NCI-H2227 treated with DMSO at 0.1 percent for 48 hours (cell line): Measurements from ENCODE around the gene SLC29A2.
"Not testable (repeated sequence)": the region's sequence is repeated elsewhere in the genome, so short reads cannot be mapped to it uniquely, and the experiment has no call there.

Experiments
- DNase-seq: peaks from one replicate; lab custom pipeline; 2025; lab: John Stamatoyannopoulos, UW

Gene SLC29A2

DNA sequence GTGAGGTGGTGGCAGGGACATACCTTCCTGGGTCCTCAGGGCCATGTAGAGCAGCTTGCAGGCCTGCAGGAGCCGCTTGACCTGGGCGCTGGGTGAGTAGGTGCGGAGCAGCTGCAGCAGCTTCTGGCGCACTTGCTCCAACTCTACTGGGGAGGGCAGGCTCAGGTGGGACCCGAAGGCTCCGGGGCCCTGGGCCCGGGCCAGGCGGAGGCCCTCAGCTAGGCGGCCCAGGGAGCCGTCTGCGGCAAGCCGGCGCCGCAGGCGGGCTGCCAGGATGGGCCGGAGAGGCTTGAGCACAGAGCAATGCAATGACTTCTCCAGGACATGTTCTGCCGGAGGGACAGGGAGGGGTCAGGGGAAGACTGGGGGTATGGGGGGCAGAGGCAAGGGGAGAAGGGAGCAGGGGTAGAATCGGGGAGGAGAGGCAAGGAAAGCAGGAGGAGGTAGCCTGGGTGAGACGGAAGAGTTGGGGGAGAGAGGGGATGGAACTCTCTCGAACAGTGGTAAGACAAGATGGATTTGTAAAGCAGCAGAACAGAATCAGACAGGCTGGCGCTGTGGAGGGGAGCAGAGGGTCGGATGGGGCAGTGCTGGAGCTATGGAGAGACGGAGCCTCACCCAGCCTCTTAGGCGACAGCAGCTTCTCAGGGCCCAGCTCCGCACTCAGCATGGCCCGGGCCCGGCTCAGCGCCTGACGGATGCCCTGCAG is 37.5 kb downstream of the SLC29A2 start:
- DNase-seq, result no peak

DNA sequence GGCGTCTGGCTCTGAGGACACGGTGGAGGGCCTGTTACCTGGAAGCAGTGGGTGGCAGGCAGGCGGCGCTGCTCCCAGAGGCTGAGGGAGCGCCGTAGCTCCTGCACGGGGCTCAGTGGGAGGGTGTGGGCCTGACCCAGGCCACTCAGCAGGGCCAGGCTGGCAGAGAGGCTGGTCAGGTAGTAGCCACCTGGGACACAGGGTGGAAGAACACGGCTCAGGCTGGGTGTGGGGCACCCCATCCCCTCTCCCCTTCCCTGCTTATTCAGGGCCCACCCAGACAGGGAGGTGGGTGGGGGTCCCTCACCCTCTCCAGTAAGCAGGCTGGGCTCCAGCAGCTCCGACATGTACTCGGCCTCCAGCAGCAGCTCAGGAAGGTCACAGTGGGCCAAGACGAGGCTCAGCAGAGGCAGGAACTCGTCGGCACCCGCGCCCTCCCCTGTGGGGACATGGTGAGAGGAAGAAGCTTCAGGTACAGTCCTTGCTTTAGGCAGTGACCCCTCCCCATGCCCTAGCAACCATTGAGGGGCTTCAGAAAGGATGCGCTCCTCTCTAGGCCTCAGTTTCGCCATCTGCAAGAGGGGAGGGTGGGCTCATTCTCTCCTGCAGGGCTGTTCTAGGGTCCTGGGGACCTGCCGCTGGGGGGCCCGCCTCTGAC is 38.2 kb downstream of the SLC29A2 start:
- DNase-seq, result no peak

DNA sequence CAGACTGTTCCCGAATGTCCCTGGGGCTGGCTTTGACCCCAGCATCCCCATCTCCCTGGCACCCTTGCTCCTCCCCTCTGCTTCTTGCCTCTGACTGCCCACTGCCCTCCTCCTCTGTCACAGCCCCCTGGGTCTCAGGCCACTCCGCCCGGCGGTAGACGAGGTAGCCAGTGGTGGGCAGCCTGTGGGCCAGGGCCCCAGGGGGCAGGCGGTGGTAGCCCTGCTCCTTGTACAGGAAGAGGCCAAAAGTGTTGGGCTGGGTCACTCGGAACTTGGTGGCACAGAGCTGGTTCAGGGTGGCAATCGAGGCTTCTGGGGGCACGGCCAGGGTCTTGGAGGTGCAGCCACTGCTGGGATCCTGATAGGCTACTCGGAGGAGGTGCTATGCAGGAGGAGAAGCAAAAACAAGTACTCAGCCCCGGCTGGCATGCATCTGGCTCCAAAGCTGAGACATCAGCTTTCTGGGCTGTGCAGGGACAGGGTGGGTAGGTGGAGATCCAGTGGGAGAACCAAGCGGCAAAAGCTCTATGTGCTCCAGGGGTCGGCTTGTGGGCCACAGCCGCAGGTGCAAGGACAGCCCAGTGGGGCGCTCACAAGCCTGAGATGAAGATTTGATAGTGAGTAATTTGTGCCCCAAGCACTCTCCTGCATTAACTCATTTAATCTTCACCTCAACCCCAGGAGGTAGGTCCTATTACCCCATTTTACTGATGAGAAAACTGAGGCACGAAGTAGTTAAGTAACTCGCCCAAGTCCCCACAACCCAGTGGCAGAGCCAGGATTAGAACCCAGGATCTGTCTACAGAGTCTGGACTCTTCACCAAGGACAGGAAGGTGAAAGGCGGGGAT is 39.0 kb downstream of the SLC29A2 start:
- DNase-seq, result no peak

DNA sequence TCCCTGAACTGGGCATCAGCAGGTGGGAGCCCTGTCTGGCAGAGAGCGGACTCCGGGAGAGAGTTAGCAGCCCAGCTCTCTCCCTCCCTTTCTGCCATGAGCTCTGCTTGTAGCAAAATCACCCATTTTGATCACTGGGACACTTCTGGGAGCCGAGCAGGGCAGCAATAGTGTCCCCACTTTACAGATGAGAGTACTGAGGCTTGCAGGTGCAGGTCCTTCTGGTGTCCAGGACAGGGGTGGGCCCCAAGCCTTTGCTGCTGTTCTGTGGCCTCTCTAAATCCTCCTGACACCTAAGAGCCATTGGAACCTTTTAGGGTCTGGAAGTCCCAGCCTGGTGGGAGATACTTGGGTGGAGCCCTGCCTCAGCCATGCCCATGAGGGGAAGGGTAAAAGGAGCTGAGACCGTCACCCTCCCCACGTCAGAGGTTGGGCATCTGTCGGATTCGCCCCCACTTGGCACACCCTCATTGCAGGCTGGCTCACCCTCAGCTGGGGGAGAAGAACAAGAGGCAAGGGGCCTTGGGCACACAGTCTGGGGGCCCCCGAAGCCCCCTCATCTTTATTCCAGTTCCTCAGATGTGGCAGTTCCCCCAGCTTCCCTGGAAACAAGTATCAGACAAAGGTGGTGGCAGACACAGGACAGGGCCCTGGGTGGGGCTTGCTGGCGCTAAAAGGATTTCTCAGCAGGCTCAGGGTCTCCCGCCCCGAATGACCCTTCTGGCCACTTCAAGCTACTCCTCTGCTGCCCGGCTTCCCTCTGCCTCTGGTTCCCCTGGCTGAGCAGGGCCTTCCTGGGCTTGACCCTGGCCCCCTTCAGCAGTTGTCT is 39.8 kb downstream of the SLC29A2 start:
- no peak for DNase-seq

DNA sequence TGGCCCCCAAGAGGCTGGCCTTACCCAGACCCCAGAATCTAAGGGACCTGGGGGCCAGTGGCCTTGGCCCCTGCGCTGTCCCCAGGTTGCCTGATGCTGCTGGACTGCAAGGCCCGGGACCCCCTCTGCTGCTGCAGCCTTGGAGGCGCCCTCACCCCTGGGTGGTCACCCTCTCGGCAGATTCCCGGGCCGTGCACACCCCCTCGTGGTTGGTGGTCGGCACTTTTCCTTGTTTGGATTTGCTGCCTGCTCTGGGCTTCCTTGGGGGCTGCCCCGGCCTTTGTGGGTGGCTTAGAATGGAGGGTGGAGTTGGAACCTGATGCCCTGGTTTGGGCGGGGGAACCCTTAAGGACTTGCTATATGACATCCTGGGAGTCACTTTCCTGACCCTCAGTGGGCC is 40.6 kb downstream of the SLC29A2 start:
- DNase-seq, result no peak

DNA sequence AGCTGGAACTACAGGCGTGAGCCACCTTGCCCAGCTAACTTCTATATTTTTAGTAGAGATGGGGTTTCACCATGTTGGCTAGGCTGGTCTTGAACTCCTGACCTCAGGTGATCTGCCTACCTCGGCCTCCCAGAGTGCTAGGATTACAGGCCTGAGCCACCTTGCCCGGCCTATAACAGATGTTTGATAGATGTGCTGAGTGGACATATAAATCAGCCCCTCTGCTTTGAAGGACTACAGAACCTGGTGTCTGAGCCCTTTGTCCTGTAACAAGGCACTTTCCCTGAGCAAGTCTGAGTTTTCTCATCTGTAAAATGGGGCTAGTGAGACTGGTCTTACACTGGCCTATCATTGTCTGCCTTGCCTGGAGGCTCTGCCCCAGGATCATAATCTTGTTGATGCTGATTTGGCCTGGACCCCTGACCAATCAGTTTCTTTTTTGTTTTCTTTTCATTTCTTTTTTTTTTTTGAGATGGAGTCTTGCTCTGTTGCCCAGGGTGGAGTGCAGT is 42.3 kb downstream of the SLC29A2 start:
- no peak for DNase-seq

DNA sequence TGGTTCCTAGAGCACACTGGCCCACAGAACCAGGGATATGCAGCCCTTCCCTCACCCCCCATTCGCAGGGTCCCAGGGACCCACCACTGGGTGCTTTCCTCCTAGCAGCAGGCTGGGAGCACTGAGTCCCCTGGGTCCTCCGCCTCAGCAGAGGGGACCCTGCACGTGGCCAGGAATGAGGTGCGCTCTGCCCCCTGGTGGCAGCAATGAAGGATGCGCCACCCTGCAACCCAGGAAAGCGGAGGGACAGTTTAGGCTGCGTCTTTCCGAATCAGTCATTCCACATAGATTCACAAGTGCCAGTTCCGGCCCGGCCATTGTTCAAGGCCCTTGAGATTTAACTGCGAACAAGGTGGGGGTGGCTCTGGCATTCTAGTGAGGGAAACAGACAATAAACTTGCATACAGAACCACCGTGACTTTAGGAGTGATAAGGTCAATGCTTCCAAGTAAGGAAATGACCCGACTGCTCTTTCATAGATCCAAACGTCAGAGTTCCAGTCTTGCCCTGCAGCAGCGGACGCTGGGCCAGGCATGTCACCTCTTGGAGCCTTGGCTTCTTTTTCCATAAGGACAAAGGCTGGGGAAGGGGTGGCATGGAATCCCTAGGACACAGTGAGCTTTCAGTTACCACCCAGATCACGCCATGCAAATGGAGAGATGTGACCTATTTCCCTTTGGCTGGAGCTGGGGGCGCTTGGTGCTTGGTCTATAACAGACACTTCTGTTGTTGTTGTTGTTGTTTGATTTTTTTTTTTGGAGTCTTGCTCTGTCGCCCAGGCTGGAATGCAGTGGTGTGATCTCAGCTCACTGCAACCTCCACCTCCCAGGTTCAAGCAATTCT is 43.0 kb downstream of the SLC29A2 start:
- peak; percentile 46 for DNase-seq

DNA sequence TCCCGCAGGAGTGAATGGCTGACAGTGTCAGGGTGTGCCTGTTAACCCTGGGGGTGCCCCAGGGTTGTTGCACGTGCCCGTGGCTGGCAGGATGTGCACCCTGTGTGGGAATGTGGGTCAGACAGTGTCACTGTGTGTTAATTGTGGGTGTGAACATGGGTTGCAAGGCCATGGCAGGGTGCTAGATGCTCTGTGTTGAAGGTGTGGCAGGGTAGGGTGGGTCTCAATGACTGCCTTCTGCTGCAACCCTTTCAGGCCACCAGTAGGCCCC is 43.6 kb downstream of the SLC29A2 start:
- DNase-seq, result no peak

DNA sequence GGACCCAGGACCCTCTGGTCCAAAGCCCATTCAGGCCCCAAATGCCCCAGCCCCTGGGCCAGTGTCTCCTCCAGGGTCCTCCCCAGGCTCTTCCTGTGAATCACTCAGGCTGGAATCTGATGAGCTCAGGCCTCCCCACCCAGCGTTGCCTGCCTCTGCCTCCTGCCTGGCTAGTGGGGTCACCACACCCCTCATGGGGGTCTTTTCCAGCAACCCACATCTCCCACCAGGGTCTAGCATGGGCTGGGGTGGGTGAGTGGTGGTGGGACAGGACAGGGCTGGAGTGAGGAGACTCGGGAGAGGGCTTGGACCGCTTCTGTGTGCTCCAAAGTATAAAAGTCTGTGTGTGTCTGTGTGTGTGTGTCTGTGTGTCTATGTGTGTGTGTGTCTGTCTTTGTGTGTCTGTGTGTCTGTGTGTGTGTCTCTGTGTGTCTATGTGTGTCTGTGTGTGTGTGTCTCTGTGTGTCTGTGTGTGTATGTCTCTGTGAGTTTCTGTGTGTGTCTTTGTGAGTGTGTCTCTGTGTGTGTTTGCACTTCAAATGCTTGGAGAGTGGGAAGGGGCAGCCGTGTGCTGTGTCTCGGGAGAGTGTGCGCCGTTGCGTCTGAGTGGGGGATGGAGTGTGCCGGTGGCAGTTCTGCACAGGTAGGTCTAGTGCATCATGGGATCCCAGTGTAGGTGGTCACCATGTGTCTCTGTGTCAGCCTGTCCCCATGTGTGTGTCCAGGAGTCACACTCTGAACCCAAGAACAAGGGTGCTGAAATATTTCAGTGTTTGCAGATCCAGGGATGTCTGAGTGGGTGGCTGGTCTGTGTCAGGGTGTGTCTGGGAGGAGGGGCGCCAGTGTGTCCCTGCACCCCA is 44.2 kb downstream of the SLC29A2 start:
- DNase-seq, result no peak

DNA sequence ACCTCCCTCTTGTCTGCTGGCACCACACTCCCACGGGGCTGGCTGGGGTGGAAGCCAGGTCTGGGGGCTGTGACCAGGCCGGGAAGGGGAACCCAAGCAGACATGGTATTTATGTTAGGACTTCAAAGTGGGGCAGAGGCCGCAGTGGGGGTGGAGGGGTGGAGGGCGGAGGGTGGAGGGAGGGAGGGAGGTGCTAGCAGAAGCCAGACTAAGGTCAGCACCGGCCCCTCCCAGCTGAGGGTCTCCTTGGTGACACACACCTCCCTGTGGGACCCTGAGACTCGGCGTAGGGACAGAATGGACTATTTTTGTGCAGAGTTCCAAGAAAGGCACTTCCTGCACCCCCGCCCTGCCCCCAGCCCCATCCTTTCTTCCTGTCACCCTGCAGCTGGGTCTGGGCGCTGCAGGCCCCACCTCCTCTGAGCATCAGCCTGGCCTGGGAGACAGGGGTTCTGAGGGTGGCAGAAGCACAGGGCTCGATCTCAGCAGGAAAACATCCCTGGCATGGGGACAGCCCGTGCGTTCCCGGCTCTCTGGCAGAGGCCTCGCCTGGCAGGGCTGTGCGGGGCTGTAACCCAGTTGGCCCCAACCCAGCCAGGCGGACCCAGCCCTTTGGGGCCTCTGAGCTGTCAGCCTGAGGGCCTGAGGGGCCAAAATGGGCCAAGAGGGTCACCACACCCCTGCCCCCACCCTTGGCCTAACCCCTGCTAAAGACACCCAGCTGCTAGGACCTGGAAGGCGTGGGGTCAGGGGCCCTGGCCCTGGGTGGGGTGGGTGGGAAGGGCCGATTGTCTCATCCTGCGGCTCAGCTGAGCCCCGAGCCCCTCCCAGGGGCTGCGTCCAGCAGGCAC is 45.1 kb downstream of the SLC29A2 start:
- DNase-seq, result no peak

DNA sequence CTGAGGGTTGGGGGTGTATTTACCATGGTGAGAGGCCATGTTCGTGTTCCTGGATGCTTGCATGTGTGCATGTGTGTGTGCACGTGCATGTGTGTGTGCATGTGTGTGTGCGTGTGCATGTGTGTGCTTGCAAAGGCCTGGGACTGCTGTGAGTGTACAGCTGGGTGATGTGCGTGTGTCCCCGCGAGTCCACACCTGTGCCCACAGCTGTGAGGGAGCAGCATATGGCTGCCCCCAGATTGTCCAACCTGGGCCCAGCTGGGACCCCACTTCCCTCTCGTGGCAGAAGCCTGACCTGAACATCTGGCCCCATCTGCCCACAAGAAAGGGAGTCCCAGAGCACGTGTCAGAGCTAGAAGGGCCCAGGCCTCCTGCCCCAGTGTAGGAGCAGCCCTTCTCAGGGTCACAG is 46.3 kb downstream of the SLC29A2 start:
- no peak for DNase-seq

DNA sequence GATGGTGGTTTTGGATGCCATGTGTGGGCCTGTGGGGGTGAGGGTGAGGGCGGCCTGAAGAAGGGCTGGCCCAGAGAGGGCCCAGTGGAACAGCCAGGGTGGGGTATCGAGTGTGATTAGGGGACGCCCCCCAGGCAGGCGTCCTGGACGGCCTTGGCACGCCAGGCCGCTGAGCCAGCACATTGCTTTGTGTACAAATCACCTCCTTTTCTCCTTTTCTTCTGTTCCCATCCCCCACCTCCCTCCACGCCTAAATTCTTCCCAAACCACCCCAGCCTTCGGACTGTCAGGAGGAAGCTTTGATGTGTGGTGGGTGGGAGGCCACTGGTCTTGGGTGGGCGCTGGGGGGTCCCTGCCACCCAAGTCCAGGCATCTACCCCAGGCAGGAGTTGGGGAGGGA is 46.9 kb downstream of the SLC29A2 start:
- no peak for DNase-seq

DNA sequence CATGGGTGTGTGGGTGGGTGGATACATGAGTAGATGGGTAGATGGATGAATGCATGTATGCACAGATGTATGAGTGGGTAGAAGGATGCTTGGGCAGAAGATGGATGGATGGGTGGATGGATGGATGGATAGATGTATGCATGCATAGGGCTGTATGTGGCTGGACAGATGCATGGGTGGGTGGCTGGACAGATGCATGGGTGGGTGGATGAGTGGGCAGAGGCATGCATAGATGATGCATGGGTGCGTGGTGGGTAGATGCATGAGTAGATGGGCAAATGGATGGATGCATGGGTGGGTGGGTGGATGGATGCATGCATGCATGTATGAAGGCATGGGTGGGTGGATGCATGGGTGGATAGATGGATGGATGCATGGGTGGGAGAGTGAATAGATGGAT is 47.9 kb downstream of the SLC29A2 start:
- no peak for DNase-seq

DNA sequence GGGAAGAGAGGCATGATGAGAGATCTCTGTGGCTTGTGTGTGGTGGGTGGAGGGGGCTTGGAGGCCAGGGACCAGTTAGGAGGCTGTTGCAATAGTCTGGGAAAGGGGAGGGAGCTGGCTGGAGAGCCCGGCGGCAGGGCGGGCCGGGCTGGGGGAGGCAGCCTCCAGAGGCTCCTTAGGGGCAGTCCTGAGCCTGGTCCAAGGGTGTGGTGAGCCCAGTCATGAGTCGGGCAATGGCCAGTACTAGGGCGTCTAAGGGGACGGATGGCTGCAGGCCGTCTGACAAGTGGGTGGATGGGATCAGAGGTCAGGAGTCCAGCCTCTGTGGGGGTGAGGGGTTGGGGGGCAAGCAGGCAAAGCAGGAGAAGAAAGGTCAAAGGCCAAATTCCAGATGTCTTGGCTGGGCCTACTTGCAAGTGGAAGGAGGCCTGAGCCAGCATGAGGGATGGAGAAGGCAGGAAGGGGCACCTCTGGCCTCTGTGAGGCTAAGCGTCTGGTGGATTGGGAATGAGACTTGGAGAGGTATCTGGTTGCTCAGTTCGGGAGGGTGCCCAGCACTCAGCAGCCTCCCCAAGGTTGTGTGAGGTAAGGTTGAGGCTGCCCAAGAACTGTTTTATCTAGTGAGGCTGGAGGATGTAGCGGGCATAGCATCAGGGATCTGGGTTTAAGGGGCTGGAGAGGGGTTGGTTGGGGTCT is 48.7 kb downstream of the SLC29A2 start:
- DNase-seq, result no peak

DNA sequence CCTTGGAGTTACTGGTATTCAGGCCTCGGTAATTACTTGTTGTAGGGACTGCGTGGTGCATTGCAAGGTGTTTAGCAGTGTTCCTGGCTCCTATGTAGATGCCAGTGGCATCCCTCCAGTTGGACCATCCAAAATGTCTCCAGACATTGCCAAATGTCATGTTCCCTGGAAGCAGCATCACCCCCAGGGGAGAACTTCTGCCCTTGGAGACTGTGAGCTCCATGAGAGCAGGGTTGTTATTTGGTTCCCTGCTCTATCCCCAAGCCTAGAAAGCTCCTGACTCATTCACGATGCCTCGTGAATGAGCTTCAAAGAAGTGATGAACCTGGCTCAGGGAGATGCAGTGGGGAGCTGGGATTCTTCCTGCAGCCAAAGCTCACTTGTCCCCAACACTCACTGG is 50.0 kb downstream of the SLC29A2 start:
- DNase-seq, result no peak

DNA sequence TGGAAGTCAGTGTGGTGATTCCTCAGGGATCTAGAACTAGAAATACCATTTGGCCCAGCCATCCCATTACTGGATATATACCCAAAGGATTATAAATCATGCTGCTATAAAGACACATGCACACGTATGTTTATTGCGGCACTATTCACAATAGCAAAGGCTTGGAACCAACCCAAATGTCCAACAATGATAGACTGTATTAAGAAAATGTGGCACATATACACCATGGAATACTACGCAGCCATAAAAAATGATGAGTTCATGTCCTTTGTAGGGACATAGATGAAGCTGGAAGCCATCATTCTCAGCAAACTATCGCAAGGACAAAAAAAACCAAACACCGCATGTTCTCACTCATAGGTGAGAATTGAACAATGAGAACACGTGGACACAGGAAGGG is 50.8 kb downstream of the SLC29A2 start:
- DNase-seq, result not testable (repeated sequence)

DNA sequence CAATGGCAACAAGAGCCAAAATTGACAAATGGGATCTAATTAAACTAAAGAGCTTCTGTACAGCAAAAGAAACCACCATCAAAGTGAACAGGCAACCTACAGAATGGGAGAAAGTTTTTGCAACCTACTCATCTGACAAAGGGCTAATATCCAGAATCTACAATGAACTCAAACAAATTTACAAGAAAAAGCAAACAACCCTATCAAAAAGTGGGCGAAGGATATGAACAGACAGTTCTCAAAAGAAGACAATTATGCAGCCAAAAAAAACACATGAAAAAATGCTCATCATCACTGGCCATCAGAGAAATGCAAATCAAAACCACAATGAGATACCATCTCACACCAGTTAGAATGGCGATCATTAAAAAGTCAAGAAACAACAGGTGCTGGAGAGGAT is 51.3 kb downstream of the SLC29A2 start:
- not testable (repeated sequence) for DNase-seq

DNA sequence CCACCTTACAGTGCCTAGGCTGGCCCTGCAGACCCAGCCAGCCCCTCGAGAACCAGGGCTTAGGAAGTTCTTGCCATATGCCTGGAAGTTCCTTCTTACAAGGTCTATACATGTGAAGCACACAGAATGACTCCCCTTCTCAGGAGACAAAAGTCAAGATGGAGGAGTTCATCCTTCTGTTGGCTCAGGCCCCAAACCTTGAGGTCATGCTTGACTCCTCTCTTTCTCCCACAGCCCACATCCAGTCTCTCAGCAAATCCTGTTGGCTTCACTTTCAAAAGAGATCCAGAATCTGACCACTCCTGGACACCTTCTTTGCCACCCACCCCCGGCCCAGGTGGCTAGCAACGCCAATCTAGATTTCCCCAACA is 53.0 kb downstream of the SLC29A2 start:
- no peak for DNase-seq
